HG03108 (cell line): ENCODE results near the gene TRMT6.

Experiments used
- ATAC-seq: cut with Tn5 transposase; IDR thresholded peaks from one replicate; pipeline ENCODE4 v1.9.1; 2021; ENCODE audit warnings: moderate library complexity; ENCODE audit not compliant: unreplicated experiment

The TRMT6 gene

DNA sequence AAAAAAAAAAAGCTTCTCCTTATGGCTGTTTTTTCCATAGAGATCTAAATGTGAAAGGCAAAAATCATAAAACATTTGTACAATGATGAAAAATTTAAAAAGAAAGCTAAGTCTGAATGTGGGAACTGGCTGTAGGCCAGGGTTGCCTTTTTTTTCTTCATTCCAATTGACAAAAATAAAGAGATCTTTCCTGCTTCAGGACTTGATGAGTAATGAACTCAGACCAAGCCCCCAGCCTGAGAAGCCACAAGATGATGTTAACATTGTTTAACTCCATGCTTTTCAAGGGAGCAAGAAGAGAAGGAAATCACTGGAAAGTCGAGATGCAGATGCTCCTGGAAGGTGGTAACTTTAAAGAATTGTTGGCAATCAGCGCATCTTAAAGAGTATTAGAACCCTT, 41.4 kb downstream of the TRMT6 start:
- no peak for ATAC-seq

DNA sequence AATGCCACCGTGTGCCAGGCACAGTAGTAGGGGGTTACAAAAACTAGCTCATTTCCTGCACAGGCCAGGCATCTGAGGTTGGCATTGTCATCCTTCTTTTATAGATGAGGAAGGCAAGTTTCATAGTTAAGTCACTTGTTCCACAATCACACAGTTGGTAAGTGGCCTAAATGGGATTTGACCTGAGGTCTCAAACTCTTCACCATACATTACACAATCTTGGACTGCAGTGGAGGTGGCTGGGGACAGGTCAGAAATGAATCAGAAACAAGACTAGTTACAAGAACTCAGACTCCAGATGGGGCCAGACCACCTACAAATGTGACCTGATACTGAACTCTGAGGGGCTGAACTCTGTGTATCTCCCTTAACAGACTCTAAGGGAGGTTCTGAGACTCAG, 49.4 kb downstream of the TRMT6 start:
- ATAC-seq, result no peak

DNA sequence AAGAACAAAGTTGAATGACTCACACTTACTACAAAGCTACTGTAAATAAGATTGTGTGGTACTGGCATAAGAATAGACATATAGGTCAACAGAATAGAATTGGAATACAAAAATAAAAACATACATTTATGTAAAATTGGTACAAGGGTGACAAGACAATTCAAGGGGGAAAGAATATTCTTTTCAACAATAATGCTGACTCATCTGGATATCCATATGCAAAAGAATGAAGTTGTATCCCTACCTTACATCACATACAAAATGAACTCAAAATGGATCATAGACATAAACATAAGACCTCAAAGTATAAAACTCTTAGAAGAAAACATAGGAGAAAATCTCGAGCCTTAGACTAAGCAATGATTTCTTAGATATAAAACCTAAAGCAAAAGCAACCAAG, 50.9 kb downstream of the TRMT6 start:
- ATAC-seq, result no peak

DNA sequence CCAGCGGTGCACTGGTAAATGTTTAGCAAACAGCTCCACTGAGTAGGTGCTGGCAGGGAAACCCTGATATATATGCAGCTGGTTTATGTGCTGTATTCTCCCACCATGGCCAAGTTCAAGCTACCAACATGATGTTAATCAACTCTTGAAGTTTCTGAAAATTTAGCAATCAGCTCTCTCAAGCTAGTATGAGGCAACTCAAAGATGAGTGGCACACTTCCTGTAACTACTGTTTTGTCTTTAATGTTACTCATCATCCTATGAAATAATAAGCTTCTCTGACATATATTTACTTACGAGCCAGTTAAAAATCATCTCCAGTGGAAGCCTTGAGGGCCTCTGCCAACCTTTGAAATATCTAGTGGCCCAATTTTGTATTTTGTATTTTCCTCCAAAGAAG, 54.7 kb downstream of the TRMT6 start:
- no peak for ATAC-seq

DNA sequence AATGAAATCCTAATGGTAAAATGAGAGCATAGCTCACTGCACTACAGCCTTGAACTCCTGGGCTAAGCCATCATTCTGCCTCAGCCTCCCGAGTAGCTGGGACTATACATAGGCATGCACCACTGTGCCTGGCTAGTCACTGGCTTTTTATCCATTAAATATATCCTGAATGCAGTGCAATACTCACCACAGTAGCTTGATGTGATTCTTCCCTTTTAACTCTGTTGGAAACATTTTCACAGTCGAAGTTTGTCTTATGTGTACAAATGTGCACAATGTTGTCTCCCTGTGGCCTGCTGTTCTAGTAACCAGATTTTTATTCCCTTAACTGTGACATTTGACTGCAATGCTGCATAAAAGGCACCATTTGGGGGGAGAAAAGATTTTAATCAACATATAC, 56.7 kb downstream of the TRMT6 start:
- ATAC-seq, result no peak

DNA sequence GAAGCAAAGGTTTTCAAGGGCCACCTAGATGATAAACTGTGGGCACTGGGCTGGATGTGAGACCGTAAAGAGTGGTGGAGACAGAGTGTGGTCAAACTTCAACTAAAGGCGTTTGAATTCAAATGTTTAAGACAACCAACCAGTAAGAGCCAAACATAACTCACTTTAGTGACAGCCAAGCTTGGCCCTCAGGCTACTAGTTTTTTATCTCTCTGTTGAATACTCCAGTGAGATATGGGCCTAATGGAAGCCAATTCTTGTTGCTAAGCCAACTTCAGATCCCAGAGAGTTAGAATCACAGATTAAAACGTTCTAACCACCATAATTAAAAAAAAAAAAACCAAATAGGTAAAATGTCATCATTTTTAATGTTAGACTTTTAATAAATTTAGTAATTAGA, 57.3 kb downstream of the TRMT6 start:
- no peak for ATAC-seq

DNA sequence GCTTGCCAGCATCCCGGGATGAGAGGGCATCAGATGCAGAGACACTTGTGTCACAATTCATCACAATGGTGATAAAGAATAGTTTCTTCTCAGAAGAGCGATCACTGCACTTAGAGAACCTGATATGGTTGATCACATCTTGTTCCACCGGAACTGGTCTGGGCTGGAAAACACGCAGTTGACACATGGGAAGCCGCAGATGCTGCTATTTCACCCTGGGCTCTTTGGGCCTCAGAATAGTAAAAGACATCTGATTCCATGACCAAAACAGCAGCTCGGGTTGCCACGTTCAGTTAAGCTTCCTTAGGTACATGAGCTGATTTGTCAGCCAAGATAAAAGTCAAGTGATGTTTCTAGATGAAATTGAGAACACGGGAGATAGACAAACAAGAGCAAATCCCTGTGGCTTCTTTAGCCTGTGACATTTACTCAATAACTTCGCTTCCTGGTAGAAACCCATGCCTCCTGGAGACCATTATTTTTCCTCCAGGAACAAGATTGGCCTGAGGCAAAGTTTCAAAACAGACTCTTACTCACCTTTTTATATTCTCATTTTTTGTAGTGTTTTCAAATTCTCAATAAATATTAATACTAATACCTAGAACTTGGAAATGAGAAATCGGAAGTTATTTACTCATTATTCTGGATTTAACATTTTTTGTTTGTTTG, 59.4 kb downstream of the TRMT6 start:
- ATAC-seq, result no peak

DNA sequence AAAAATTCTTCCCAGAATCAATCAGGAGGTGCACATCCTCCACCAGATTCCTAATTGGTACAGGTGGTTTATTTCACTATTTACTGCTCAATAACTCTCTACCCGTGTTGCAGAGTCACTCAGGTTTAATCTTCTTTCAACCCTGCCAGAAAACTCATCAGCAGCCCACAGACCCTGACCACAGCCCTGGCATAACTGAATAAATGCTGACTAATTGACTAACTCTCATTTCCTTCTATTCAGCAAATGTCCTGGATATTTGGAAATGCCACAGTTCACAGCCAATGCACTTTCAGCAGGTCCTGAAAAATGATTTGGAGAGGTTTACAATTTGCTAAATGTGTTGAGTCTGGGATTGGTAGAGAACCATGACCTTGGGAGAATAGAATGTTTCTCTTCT, 62.3 kb downstream of the TRMT6 start:
- ATAC-seq, result no peak

DNA sequence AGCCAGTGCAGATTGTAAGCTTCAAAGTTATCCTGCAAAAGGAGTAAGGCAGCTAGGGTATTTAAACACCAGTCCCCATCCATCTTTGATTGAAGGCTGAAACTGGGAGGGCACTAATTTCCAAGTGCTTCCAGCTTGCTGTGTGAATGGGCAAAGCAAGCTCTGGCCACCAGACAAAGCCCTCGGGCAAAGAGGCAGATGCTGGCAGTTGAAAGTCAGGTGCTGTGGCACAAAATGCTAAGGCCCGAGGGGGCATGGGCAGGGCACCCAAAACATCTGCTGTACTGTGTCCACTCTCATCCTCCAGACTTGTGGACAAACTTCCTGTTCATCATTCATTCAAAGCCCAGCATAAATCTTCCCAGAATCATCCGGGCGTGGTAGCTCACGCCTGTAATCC, 62.9 kb downstream of the TRMT6 start:
- no peak for ATAC-seq
